NCI-H2196 treated with DMSO at 0.1 percent for 48 hours (cell line): ENCODE measurements around the gene CBX4.

Source experiments
- DNase-seq: peaks from one replicate; lab custom pipeline; 2025; ENCODE audit not compliant: unreplicated experiment; lab: John Stamatoyannopoulos, UW

Gene CBX4

DNA sequence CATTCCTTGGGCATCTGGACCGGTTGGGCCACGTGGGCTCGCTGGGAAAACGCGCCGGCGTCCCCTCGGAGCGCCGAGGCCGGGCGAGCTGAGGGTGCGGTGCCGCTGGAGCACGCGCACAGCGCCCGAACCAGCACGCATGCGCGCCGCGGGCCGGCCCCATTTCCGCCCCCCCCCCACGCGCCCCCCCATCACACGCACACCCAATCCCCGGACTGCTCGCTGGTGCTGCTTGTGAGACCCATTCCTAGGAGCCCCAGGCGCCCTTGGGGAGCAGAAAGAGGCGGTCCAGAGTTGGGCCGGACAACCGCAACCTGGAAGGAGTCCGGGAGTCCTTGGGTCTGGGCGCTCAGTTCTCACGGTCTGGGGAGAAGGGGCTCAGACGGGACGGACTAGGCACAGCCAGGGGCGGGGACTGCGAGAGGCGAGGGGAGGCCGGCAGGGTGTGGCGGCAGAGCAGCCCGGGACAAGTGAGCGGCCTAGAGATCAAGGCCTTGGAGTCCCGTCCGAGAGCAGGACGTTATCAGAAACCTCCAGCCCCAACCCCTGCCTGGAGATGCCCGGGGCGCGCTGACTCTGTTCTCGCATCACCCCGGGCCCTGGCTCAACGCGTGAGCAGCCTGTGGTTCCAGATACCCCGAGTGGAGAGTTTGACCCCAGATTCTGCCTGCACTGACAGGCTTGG is 36.4 kb downstream of the CBX4 start:
- no peak for DNase-seq

DNA sequence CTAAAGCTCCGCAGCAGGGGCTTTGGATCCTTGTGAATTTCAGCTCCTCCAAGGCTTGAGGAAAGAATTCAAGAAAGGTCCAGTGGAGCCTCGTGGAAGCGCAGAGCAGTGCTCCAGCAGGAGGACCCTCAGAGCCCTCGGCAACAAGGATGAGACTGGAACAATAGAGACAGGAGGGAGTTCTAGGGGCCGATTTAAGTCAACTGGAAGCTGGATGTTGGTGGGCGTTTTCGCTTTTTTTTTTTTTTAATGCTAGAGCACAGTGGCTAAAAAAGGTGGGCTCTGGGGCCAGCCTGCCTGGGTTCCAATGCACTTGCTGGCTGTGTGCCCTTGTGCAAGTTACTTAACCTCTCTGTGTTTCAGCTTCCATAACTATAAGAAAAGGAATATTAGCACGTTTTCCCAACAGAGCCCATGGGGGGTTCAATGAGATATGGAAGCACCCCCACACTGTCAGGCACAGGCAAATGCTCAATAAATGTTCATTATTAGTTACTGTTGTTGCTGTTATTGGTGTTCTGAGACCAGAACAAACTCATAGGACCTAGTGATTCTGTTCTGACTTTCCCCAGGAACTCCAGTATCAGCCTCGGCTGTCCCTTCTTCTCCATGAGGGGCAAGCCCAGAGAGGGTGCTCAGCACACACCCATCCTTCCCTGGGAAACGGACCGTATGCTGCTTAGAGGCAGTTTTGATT is 37.1 kb downstream of the CBX4 start:
- no peak for DNase-seq

GRCh38 chr17:79801156-79802038 is 37.8 kb downstream of the CBX4 start:
- DNase-seq, result no peak

DNA sequence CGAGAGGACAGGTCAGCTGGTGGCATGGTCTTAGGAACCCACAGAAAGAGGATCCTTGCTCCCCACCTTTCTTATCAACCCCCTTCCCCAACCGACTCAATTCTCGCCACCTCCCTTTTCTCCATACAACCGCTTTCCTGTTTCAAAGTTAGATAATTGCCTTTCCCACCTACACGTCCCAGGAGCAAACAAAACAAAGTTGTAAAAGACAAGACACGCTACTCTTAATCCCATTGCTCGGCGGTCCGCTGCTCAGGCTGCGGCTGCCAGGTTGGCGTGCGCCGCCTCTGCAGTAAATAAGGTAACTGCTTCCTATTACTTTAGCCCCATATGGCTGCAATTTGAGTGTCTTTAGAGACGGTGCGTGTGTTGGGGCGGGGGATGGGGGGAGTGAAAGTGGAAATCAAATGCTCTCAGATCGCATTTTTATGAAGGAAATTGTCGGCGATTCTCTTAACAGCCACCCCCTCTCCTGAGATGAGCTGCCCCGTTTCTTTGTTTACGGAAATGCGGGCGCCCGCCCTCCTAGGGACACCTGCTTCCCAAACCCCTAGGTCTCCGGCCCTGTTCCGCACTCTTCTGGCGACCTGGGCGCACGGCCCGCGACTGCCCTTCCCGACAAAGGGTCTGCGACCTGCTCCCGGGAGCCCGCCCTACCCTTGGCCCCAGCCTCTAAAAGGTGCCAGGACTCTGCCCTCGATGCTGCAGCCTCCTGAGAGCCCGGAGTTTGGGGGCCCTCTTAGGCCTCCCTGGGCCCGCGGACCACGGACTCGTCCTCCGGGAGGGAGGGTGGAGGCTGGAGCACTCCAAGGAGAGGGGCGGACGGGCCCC is 38.7 kb downstream of the CBX4 start:
- DNase-seq, result no peak

DNA sequence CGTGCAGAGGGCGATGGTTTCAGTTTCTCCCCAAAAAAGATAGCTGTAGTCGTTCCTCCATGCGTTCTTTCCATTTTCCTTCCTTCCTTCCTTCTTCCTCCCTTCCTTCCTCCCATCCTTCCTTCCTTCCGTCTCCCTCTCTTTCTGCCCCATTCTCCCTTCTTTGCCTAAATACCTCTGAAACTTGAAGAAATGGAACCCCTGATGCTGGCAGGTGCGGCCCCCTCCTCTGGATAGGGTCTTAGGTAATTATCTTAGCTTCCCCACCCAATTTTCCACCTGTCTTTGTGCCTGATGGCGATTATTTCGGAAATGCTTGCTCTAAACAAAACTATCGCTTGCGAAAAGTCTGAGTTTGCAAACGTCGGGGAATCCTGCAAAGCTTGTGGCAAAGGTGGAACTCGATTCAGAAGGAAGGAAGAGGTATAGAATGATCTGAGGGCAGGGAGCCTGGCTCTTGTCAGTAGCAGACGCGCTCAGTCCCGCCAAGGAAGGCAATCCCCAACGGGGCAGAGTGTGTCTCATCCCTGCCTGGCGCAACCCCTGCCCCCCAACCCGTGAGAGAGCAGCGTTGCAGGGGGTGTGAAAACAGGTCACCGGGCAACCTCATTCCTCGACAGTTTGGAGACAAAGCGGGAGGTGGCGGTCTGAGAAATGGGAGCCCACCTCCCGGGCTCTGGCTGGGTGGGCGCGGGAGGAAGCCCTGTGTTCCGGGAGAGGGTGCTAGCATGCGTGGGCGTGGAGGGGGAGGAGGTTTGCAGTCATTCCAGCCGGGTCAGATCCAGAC is 39.5 kb downstream of the CBX4 start:
- no peak for DNase-seq

- DNase-seq, result no peak
Measured at GRCh38 chr17:79799174-79799537, 40.1 kb downstream of the CBX4 start.

- peak; percentile 31 for DNase-seq
Measured at GRCh38 chr17:79798299-79799173, 40.7 kb downstream of the CBX4 start.

DNA sequence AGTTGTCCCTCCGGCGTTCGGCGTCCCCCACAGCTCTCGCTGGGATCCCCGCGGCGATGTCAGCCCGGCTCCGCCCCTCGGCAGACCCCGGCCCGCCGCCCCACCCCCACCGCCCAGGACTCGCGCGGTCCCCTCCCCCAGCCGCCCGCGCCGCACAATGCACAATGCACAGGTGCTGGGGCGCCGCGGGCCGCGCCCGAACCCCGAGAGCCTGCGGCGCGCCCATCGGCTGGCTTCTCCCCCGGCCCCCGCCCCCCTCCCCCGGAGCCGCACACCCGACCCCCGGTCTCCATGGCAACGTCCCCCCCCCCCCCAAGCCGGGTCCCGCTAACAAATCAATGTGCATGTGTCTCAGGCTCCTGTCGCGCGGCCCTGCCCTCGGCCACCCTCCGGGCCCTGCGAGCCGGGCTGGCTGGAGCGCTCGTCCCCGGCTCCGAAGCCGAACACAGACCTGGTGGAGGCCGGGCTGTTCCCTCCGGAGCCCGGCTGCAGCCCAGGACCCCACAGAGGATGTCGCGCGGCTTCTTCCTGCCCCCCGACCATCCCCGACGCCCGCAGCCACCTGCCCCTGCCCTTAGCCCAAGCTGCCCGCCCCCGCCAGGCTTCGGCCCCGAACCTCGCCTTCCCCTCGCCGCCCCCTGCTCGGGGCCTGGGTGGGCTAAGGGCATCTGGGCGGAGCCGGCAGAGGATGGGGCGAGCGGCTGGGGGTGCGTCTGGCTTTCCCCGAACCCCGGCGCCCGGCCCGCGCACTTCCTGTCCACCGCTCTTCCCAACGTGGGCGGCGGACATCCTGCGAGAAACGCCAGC is 41.5 kb downstream of the CBX4 start:
- DNase-seq, result peak; percentile 66

DNA sequence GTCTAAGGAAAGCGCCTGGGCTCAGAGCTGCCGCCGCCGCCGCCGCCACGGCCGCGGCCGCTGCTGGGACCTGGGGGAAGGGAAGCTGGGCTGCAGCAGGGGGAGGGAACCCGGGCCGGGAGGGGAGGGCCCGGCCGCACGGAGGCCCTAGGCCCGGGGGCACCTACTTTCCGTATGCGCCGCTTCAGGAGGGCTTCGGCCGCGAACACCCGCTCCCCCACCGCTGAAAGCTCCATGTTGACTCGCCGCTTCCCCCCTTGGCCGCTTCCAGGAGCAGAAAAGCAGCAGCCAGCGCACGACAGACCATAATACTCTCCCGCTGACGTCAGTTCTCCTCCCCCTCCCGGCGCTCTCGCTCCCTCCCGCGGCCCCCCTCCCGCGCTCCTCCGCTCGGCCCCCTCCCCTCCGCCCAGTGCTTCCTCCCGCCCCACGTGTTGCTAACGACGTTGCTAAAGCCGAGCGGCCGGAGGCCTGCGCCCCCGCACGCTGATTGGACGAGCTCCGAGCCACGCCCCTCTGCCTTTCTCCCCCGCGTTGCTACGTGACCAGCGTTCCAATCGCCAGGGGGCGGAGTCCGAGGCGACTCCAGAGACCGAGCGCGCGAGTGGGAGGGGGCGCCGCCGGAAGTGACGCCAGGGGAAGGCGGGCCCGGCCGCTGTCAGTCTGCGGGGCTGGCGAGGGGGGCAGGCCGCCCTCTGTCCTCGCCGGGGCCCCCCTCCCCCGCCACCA is 42.3 kb downstream of the CBX4 start, which contains the start of gene CBX8:
Gene CBX8 (minus strand): TSS at position 315 of the 729 bp plus-strand sequence. CDS start 79 bp downstream, at position 236.
- DNase-seq, result peak; percentile 100

DNA sequence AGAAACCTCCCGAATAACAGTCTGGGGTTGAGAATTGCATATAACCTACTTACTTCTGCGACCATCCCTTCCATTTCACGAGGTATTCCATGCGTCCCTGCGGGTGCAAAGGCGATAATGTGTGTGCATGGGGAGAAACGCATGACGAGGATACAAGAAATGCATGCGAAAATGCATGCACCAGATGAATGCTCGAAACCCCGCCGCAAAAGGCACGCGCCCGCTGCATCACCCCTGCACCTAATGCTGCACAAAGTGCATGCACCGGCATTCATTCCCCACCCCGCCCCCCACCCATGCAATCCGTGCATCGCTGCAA is 42.8 kb downstream of the CBX4 start:
- no peak for DNase-seq

DNA sequence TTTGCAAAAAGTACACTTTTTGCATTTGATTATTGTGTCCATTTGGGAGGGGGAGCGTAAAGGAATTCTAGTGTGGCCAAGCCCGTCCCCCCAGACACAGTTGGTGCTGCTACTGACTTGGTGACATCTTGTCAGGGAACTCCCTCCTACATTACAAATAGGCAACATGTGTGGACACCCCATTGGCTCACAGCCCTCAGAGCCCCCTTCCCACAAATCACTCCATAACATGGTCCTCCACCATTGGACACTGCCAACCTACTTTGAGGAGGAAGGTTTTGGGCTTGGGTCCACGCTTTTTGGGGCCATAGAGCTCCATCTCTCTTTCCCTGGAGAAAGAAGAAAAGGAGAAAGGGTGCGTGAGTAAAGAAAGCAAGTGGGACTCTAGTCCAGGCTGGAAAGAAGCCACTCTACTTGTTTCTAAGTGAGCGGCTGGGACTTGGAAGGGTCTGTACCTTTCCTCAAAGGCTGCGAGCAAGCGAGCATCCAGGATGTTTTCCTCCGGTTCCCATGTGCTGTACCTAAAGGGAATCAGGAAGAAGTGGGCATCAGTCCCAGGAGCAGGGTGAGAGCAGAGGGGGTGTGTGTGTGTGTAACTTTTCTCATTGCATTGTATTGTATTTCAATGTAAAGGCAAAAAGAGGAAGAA is 43.3 kb downstream of the CBX4 start:
- no peak for DNase-seq

- DNase-seq, result no peak
Measured at GRCh38 chr17:79794659-79795511, 44.4 kb downstream of the CBX4 start.

- no peak for DNase-seq
Measured at GRCh38 chr17:79793924-79794304, 45.3 kb downstream of the CBX4 start.

- no peak for DNase-seq
Measured at GRCh38 chr17:79792984-79793923, 46.0 kb downstream of the CBX4 start.

- DNase-seq, result no peak
Measured at GRCh38 chr17:79792341-79792871, 46.8 kb downstream of the CBX4 start.
